ENCODE results near the gene ARL8A. TPM values are rescaled to one million over a fixed set of nuclear protein-coding genes. Genes with fewer than 3 reads are reported as not detected.

The ARL8A gene
- total and polyA plus RNA-seq, 10 of the 15 experiments (the other 5 are each of a cell fraction or from before 2014, with no cell fraction given): 0.34 to 49.2 (median 15.4) TPM

DNA sequence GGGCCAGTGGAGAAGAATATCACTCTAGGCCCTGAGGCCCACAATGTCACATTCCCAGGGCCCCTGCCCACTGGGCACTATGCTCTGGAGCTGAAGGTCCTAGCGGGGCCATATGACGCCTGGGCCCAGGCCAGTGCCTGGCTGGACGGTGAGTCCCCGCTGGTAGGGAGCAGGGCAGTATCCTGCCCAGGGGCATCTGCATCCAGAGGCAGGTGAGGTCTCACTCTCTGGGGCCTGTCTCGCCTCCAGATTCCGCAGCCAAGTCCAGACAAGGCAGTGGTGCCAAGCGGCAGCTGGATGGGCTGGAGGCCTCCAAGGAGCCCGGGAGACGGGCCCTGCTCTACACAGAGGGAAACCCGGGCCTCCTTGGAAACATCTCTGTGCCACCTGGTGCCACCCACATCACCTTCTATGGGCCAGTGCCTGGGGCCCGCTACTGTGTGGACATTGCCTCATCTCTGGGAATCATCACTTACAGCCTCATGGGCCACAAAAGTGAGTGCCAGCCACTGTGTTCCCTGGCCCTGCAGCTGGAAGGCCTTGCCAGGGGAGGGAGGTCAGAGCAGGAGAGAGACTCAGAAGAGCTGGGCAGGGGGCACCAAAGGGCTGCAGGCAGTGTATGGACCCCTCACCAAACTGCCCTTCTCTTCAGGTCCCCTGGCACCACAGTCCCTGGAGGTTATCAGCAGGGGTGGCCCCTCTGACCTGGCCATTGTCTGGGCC lies 26.9 kb upstream of the ARL8A start:
- TF ChIP-seq CEBPZ (IDR thresholded peaks at IDR 0.05; ENCODE audit: low read depth, low read length): no peak
- TF ChIP-seq RB1 (IDR thresholded peaks at IDR 0.05; ENCODE audit: borderline replicate concordance): no peak
- no peak for TF ChIP-seq SUPT20H (IDR thresholded peaks at IDR 0.05; ENCODE audit: borderline replicate concordance, control insufficient read depth, low read depth, low read length)
- no peak for TF ChIP-seq NR2C1 (IDR thresholded peaks at IDR 0.05)
- TF ChIP-seq FOS (IDR thresholded peaks at IDR 0.05; ENCODE audit: borderline replicate concordance, extremely low read depth, insufficient read length): no peak
- TF ChIP-seq MEF2B (IDR thresholded peaks at IDR 0.05; ENCODE audit: partially characterized antibody, poor library complexity, severe bottlenecking): no peak
- no peak for TF ChIP-seq NR2C2 (IDR thresholded peaks at IDR 0.05; ENCODE audit: borderline replicate concordance, control insufficient read depth, insufficient read length, low read depth)
- TF ChIP-seq ASH2L (IDR thresholded peaks at IDR 0.05; ENCODE audit: borderline replicate concordance, low read depth): no peak
- TF ChIP-seq NFIC (IDR thresholded peaks at IDR 0.05; ENCODE audit: low read depth, low read length): no peak
- TF ChIP-seq, protein P1, sequence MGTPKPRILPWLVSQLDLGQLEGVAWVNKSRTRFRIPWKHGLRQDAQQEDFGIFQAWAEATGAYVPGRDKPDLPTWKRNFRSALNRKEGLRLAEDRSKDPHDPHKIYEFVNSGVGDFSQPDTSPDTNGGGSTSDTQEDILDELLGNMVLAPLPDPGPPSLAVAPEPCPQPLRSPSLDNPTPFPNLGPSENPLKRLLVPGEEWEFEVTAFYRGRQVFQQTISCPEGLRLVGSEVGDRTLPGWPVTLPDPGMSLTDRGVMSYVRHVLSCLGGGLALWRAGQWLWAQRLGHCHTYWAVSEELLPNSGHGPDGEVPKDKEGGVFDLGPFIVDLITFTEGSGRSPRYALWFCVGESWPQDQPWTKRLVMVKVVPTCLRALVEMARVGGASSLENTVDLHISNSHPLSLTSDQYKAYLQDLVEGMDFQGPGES (IDR thresholded peaks at IDR 0.05): no peak
- no peak for TF ChIP-seq ZNF24 (IDR thresholded peaks at IDR 0.05)
- no peak for TF ChIP-seq EGR1 (IDR thresholded peaks at IDR 0.05; ENCODE audit: borderline replicate concordance in 1 of 2, low read depth in 2 of 2, low read length in 2 of 2)
- TF ChIP-seq, protein P2, sequence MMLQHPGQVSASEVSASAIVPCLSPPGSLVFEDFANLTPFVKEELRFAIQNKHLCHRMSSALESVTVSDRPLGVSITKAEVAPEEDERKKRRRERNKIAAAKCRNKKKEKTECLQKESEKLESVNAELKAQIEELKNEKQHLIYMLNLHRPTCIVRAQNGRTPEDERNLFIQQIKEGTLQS (IDR thresholded peaks at IDR 0.05; ENCODE audit: borderline replicate concordance, extremely low read depth, low read depth, low read length): no peak
- TF ChIP-seq IKZF1 (conservative IDR thresholded peaks at IDR 0.05): no peak
- Histone ChIP-seq H3K4me1 (ENCODE audit: control insufficient read depth, insufficient read depth, low read length) (no peaks in the 10 kb centered on the region), H3K9me3 (replicated peaks; ENCODE audit: control insufficient read depth, insufficient read depth, low read length) (no peaks in the 10 kb centered on the region), H2AFZ (ENCODE audit: control insufficient read depth, low read depth, low read length) (no peak overlapping the region), H3K4me2 (ENCODE audit: control insufficient read depth, insufficient read depth) (no peak overlapping the region), H3K27me3 (replicated peaks in 1 of 2; ENCODE audit: control insufficient read depth in 2 of 2, insufficient read depth in 2 of 2, low read length in 1 of 2) (no peaks in the 10 kb centered on the region), H3K36me3 (ENCODE audit: control insufficient read depth in 2 of 2, insufficient read depth in 2 of 2, low read length in 1 of 2) (no peaks in the 10 kb centered on the region), H3K9ac (ENCODE audit: control insufficient read depth, insufficient read depth, low read length) (no peak overlapping the region), H3K27ac (ENCODE audit: control insufficient read depth, insufficient read depth) (no peak overlapping the region), H3K79me2 (ENCODE audit: control insufficient read depth, insufficient read depth, low read length) (no peaks in the 10 kb centered on the region), H3K4me3 (no peak overlapping the region), H4K20me1 (ENCODE audit: control insufficient read depth, insufficient read depth) (no peaks in the 10 kb centered on the region)
- no peak for ATAC-seq
- intact Hi-C loops (cut with micrococcal nuclease; ENCODE audit: unreplicated experiment) (no loop called here), in situ Hi-C loops (cut with MboI) (no loop called here)
- no peak for DNase-seq (ENCODE audit: low read depth, low spot score)
- no TSS peak for BruUV-seq (replicated peaks)
- POLR2A ChIA-PET: interaction anchor here (0.6 kb wide), 1 partner anchor 468 kb away, joined by 4 read pairs; no protein-coding TSS in a partner anchor
- RAD21 ChIA-PET (ENCODE audit: unreplicated experiment): no interaction called here
- FAIRE-seq: no peak
- SMC1A ChIA-PET (ENCODE audit: uncharacterized antibody, unreplicated experiment): interaction anchor here (1.5 kb wide), 1 partner anchor 16 kb away, joined by 8 read pairs; no protein-coding TSS in a partner anchor
- CTCF ChIA-PET: interaction anchor here (2.1 to 2.8 kb wide), 2 partner anchors 17 to 36 kb away, joined by 5 to 10 read pairs; no protein-coding TSS in a partner anchor
- WGBS (ENCODE audit: insufficient coverage, insufficient replicate concordance, low lambda C conversion rate, missing lambda C conversion rate): 89% methylated on average over 11 of the region's 11 CpGs

Measured in GM12878 (cell line).